ENCODE measurements around the gene EEF2KMT.

DNA sequence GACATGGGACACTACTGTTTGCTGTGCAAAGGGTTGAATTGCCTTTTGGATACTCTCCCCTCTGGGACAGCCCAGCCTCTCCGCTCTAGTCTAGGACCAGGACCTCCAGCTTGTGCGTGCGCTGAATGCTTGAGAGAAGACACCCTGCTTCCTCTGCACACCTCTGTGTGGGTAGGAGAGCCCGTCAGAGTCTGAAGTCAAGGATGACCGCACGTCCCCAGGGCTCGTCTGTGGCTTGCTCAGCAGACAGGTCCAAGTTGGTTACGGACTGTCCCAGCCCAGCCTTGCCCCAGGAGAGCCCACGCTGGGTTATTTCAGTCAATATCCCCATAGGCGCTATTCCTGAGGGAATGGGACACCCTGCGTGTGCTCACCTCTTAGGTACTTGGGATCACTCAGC, 35.5 kb downstream of the EEF2KMT start:
- TF ChIP-seq, protein P1, sequence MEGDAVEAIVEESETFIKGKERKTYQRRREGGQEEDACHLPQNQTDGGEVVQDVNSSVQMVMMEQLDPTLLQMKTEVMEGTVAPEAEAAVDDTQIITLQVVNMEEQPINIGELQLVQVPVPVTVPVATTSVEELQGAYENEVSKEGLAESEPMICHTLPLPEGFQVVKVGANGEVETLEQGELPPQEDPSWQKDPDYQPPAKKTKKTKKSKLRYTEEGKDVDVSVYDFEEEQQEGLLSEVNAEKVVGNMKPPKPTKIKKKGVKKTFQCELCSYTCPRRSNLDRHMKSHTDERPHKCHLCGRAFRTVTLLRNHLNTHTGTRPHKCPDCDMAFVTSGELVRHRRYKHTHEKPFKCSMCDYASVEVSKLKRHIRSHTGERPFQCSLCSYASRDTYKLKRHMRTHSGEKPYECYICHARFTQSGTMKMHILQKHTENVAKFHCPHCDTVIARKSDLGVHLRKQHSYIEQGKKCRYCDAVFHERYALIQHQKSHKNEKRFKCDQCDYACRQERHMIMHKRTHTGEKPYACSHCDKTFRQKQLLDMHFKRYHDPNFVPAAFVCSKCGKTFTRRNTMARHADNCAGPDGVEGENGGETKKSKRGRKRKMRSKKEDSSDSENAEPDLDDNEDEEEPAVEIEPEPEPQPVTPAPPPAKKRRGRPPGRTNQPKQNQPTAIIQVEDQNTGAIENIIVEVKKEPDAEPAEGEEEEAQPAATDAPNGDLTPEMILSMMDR (IDR thresholded peaks at IDR 0.05) = no peak
- TF ChIP-seq POLR2AphosphoS5 (IDR thresholded peaks at IDR 0.05; ENCODE audit: low read depth, low read length) (no peak), TCF7L2 (IDR thresholded peaks at IDR 0.05; ENCODE audit: low read depth, low read length) (no peak), SIN3A (IDR thresholded peaks at IDR 0.05; ENCODE audit: borderline replicate concordance, insufficient read depth, low read depth, low read length) (no peak)
- TF ChIP-seq, protein P2, sequence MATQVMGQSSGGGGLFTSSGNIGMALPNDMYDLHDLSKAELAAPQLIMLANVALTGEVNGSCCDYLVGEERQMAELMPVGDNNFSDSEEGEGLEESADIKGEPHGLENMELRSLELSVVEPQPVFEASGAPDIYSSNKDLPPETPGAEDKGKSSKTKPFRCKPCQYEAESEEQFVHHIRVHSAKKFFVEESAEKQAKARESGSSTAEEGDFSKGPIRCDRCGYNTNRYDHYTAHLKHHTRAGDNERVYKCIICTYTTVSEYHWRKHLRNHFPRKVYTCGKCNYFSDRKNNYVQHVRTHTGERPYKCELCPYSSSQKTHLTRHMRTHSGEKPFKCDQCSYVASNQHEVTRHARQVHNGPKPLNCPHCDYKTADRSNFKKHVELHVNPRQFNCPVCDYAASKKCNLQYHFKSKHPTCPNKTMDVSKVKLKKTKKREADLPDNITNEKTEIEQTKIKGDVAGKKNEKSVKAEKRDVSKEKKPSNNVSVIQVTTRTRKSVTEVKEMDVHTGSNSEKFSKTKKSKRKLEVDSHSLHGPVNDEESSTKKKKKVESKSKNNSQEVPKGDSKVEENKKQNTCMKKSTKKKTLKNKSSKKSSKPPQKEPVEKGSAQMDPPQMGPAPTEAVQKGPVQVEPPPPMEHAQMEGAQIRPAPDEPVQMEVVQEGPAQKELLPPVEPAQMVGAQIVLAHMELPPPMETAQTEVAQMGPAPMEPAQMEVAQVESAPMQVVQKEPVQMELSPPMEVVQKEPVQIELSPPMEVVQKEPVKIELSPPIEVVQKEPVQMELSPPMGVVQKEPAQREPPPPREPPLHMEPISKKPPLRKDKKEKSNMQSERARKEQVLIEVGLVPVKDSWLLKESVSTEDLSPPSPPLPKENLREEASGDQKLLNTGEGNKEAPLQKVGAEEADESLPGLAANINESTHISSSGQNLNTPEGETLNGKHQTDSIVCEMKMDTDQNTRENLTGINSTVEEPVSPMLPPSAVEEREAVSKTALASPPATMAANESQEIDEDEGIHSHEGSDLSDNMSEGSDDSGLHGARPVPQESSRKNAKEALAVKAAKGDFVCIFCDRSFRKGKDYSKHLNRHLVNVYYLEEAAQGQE (IDR thresholded peaks at IDR 0.05; ENCODE audit: insufficient read depth in 1 of 2, low read depth in 2 of 2, low read length in 1 of 2) = no peak

Measured in Panc1 (cell line).